IMR-90 (cell line): ENCODE results near the gene LIMK2. TPM values are rescaled to one million over a fixed set of nuclear protein-coding genes. Genes with fewer than 3 reads are reported as not detected.

Source experiments
- BHLHE40 ChIP-seq: fragments of 150-350 bp; IDR thresholded peaks from 2 replicates; pipeline ENCODE4 v1.6.1; 2016; ENCODE audit warnings: mild to moderate bottlenecking, low read depth, low read length
- USF2 ChIP-seq: fragments of 150-350 bp; IDR thresholded peaks from 2 replicates; pipeline ENCODE4 v1.6.1; 2017; ENCODE audit warnings: mild to moderate bottlenecking, antibody characterized with exemption, low read length, low read depth
- microRNA-seq, 2 experiments: library from miRNA; stranded (forward) in 1 of 2; unstranded in 1 of 2; fragments of 10-50 nt in 1 of 2; fragments of <30 nt in 1 of 2; gene quantifications in 1 of 2; microRNA quantifications in 1 of 2; one replicate each; pipeline versions ENCODE3 to v1.1.0; 2013 to 2020; ENCODE audit not compliant: insufficient read depth in 1 of 2, insufficient read length in 1 of 2, unreplicated experiment in 1 of 2
- polyA plus RNA-seq, 3 experiments: library from polyadenylated mRNA; depleted of rRNA; stranded (reverse); fragments of >200 nt; gene quantifications; 2 replicates each; pipeline ENCODE4 v1.2.3, GENCODE V29; 2012; ENCODE audit warnings: low replicate concordance in 1 of 3
- small RNA-seq, 5 experiments: library from RNA; depleted of rRNA; stranded (forward); fragments of <200 nt; gene quantifications; one replicate each; pipeline ENCODE3, GENCODE V24; 2012
- total RNA-seq: library from RNA; depleted of rRNA; stranded (reverse); fragments of >200 nt; gene quantifications from 2 replicates; pipeline ENCODE4 v1.2.3, GENCODE V29; 2012; rRNA removed

LIMK2 gene
- total and polyA plus RNA-seq, 2 of the 4 experiments (the other 2 are of a cell fraction) = 14.5 to 31.9 TPM

GRCh38 chr22:31329029-31329428, 116.9 kb downstream of the LIMK2 start (continued):
- no peak for TF ChIP-seq BHLHE40
- TF ChIP-seq USF2 = no peak

Small RNA genes within 50 kb of the gene (microRNA-seq; reads per million reads assigned to microRNA genes)
- gene RF00019 (ENCODE audit: insufficient read depth, insufficient read length) (not detected), gene RNA5SP496 (ENCODE audit: insufficient read depth, insufficient read length) (not detected), gene RNU6-1128P (ENCODE audit: insufficient read depth, insufficient read length) (not detected)

Small RNA genes within 50 kb of the gene (small RNA-seq; reads per million reads assigned to genes)
- gene RF00019 = 0 reads per million in 5 experiments
- 0 reads per million in 5 experiments for gene RNA5SP496
- 0 reads per million in 5 experiments for gene RNU6-1128P

Other genes starting within 250 kb of the LIMK2 start
- 20.6 and 24.7 TPM in 2 replicates for gene MORC2, start 243.5 kb upstream of the LIMK2 start, total RNA-seq
- gene MORC2, start 243.5 kb upstream of the LIMK2 start, polyA plus RNA-seq (2012; rRNA removed) = 12.8 and 15.8 TPM in 2 replicates
- gene TUG1, start 243.0 kb upstream of the LIMK2 start, total RNA-seq = 63.3 and 68.8 TPM in 2 replicates
- gene TUG1, start 243.0 kb upstream of the LIMK2 start, polyA plus RNA-seq (2012; rRNA removed) = 52.1 and 60.6 TPM in 2 replicates
- 47.2 and 53.6 TPM in 2 replicates for gene SMTN, start 131.0 kb upstream of the LIMK2 start, total RNA-seq
- gene SMTN, start 131.0 kb upstream of the LIMK2 start, polyA plus RNA-seq (2012; rRNA removed) = 63.7 and 65.1 TPM in 2 replicates
- gene SELENOM, start 104.7 kb upstream of the LIMK2 start, total RNA-seq = 36.1 and 46.2 TPM in 2 replicates
- 270 and 369 TPM in 2 replicates for gene SELENOM, start 104.7 kb upstream of the LIMK2 start, polyA plus RNA-seq (2012; rRNA removed)
- gene INPP5J, start 89.3 kb upstream of the LIMK2 start, total RNA-seq = 0.28 and 0.36 TPM in 2 replicates
- 2.0 and 2.2 TPM in 2 replicates for gene INPP5J, start 89.3 kb upstream of the LIMK2 start, polyA plus RNA-seq (2012; rRNA removed)
- gene PLA2G3, start 71.8 kb upstream of the LIMK2 start, total RNA-seq = under 0.01 TPM in 1 of 2 replicates, not detected in the other
- gene PLA2G3, start 71.8 kb upstream of the LIMK2 start, polyA plus RNA-seq (2012; rRNA removed) = 0.07 and 0.12 TPM in 2 replicates
- gene RNF185, start 52.1 kb upstream of the LIMK2 start, total RNA-seq = 30.3 and 34.2 TPM in 2 replicates
- gene RNF185, start 52.1 kb upstream of the LIMK2 start, polyA plus RNA-seq (2012; rRNA removed) = 33.6 and 38.7 TPM in 2 replicates
- 12.9 and 13.3 TPM in 2 replicates for gene PIK3IP1, start 80.2 kb downstream of the LIMK2 start, total RNA-seq
- 16.8 and 17.6 TPM in 2 replicates for gene PIK3IP1, start 80.2 kb downstream of the LIMK2 start, polyA plus RNA-seq (2012; rRNA removed)
- gene PATZ1, start 134.0 kb downstream of the LIMK2 start, total RNA-seq = 6.4 and 6.5 TPM in 2 replicates
- gene PATZ1, start 134.0 kb downstream of the LIMK2 start, polyA plus RNA-seq (2012; rRNA removed) = 9.2 and 10.5 TPM in 2 replicates
- 141 and 156 TPM in 2 replicates for gene DRG1, start 187.3 kb downstream of the LIMK2 start, total RNA-seq
- 52.7 and 54.8 TPM in 2 replicates for gene DRG1, start 187.3 kb downstream of the LIMK2 start, polyA plus RNA-seq (2012; rRNA removed)